ENCODE data around the gene TAX1BP1.

TAX1BP1 gene

GRCh38 chr7:27795977-27796376, 56.0 kb downstream of the TAX1BP1 start:
- TF ChIP-seq CTCF (IDR thresholded peaks at IDR 0.05; ENCODE audit: low read depth, low read length), result no peak
- DNase-seq (ENCODE audit: extremely low read depth, low read depth), result no peak

GRCh38 chr7:27799212-27799611, 59.2 kb downstream of the TAX1BP1 start:
- TF ChIP-seq CTCF (IDR thresholded peaks at IDR 0.05; ENCODE audit: low read depth, low read length), result no peak
- no peak for DNase-seq (ENCODE audit: extremely low read depth, low read depth)

- no peak for TF ChIP-seq CTCF (IDR thresholded peaks at IDR 0.05; ENCODE audit: low read depth, low read length)
- DNase-seq (ENCODE audit: extremely low read depth, low read depth), result peak; percentile 16
These were observed 63.0 kb downstream of the TAX1BP1 start for GRCh38 chr7:27802999-27803398.

GRCh38 chr7:27804139-27804538, 64.2 kb downstream of the TAX1BP1 start:
- TF ChIP-seq CTCF (IDR thresholded peaks at IDR 0.05; ENCODE audit: low read depth, low read length), result no peak
- DNase-seq (ENCODE audit: extremely low read depth, low read depth), result no peak

GRCh38 chr7:27808626-27809025, 68.7 kb downstream of the TAX1BP1 start:
- TF ChIP-seq CTCF (IDR thresholded peaks at IDR 0.05; ENCODE audit: low read depth, low read length), result no peak
- peak; percentile 10 for DNase-seq (ENCODE audit: extremely low read depth, low read depth)

GRCh38 chr7:27810186-27810585, 70.2 kb downstream of the TAX1BP1 start:
- no peak for DNase-seq (ENCODE audit: extremely low read depth, low read depth)
- TF ChIP-seq CTCF (IDR thresholded peaks at IDR 0.05; ENCODE audit: low read depth, low read length), result no peak

- DNase-seq (ENCODE audit: extremely low read depth, low read depth), result no peak
These were observed 72.7 kb downstream of the TAX1BP1 start for GRCh38 chr7:27812706-27813105.

More at GRCh38 chr7:27812706-27813105, 72.7 kb downstream of the TAX1BP1 start:
- TF ChIP-seq CTCF (IDR thresholded peaks at IDR 0.05; ENCODE audit: low read depth, low read length), result no peak

All from AG09319 (cell line).